Measurements from ENCODE around the gene PCNX2.
A peak's percentile ranks its signal among the peaks of the same experiment; 100 is the strongest.

The PCNX2 gene

DNA sequence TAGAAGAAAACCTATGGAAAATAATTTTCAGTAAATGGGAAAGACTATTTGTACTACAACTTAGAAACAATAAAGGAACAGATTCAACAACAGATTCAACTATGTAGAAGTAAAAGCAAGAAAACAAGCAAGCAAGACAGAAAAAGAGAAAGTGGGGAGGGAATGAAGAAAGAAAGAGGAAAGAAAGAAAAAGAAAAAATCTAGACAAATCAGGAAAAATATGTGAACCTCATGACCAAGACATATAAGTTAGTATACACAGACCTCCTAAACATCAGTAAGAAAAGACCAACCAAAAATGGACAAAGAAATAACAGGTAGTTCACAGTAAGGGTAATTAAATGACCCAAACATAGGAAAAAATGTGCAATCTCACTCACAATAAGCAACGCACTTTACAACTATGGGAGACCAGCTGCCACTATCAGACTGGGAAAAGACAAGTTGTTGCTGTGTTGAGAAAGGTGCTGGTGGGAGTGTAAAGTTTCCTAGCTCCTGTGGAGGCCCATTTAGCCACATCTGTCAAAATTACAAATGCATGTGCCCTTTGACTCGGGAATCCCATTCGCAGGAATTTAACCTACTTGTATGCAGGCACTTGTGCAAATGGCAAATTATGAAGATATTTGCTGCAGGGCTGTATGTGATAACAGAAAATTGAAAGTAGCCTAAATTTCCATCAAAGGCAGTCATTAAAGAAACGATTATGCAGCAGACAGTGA lies 18.1 kb upstream of the PCNX2 start:
- no peak for DNase-seq

DNA sequence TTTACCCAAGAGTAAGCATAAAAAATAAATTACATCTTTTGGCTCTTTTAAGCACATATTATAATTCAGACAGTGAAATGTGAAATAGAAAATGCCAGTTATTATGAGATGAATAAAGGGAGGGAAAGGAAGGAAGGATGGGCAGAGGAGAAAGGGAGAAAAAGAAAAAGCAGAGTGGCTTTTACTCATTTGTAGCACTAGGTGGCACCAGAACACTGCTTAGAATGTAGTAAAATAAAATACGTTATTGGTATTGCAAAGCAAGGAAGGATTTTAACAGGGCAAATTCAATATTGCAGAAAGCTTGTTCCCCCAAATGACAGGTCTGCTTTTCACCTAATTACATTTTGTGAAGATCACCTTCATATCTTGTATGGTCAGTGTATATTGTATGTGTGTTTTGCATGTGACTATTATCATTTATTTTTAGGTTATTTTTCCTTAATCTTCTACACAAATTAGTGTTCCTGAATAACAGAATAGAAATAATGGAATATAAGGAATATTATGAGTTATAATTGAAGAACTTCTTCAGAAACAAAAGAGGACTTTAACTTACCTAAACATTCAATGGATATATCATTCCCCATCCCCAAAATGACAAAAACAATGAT lies 9.1 kb upstream of the PCNX2 start:
- DNase-seq, result no peak

DNA sequence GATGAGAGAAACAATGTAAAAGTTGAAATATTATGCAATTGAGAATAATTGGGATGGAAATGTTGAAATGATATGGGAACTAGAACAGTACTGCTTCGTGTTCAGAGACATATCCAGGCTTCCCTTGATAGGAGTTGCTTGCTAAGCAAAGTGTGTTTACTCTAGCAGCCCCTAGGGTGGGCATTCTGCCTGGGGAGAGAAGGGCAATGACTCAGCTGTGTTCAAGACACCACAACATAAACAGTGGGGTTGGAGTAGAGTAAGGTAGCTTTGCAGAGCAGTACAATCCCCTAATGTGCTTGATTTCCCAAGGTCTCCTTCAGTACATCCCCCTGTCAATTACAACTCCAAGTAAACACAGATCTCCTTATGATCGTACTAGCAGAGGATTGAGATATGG lies 4.8 kb upstream of the PCNX2 start:
- DNase-seq, result no peak

GRCh38 chr1:233299450-233299849 lies 3.9 kb upstream of the PCNX2 start:
- no peak for DNase-seq

GRCh38 chr1:233295975-233296322 lies 424 bp upstream of the PCNX2 start:
- no peak for DNase-seq

GRCh38 chr1:233294913-233295236 lies 650 bp downstream of the PCNX2 start:
- no peak for DNase-seq

DNA sequence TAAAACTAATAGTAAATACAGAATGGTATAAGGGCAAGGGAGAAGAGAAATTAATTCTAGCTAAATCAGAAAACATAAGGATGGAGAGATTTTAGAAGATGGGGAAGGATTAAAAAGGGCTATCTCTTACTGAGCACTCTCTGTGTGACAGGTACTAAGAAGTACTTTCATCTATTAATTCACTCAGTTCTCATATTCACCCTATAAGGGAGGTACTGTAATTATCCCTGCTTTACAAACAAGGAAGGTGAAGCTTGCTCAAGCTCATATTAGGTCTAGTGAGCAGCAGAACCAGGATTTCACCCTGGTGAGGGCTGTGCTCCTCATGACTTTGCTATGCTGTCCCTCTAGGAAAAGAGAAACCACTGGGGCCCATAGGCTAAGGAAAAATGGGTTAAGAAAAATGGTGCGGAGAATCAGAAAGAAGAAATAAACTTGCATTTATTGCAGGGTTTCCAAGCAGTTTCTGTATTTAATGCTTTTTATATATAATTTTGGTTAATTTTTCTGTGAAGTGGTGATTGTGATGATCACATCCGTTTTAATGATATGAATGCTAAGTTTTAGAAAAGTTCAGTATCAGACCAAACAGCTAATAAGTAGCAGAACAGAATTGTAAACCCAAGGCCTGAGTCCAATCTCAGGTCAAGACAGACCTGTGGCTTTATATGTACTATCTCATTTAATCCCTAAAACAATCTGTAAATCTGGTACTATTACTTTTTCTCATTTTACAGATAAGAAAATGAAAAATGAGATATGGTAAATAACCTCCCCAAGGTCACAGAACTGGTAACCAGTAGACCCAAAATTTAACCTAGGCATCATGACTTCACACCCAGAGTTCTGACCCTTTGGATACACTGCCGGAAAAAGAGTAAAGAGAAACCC lies 1.7 kb downstream of the PCNX2 start:
- no peak for DNase-seq

- no peak for DNase-seq
Measured at GRCh38 chr1:233290396-233291034, 5.0 kb downstream of the PCNX2 start.

DNA sequence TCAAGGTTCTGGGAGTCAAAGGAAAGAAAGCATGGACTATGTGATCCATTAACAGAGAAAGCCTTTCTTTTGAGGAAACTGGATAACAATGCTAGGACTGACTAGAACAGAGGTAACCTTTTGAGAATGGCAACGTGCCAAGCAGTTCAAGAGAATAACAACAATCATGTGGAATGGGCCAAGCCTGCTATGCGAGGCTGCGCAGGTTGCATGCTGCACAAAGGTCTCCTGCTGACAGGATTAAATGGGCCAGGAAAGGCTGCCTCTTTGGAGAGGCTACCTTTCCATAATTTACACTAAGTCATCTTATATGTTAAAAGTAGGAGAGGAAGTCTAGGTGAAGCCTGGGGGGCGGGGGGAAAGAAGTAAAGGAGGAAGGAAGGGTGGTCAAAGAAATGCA lies 5.8 kb downstream of the PCNX2 start:
- DNase-seq, result no peak

DNA sequence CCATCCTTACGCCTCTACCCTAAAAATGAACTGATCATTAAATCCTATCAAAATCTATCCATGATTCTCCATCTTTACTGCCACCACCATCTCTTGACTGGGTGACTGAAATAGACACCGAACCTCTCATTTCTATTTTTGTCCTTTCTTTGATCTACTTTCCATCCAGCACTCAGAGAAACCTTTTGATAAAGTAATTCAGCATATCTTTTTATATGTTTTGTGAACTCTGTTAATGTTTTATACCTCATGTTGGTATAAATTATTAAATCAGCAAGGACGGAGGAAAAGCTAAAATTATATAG lies 13.0 kb downstream of the PCNX2 start:
- no peak for DNase-seq

DNA sequence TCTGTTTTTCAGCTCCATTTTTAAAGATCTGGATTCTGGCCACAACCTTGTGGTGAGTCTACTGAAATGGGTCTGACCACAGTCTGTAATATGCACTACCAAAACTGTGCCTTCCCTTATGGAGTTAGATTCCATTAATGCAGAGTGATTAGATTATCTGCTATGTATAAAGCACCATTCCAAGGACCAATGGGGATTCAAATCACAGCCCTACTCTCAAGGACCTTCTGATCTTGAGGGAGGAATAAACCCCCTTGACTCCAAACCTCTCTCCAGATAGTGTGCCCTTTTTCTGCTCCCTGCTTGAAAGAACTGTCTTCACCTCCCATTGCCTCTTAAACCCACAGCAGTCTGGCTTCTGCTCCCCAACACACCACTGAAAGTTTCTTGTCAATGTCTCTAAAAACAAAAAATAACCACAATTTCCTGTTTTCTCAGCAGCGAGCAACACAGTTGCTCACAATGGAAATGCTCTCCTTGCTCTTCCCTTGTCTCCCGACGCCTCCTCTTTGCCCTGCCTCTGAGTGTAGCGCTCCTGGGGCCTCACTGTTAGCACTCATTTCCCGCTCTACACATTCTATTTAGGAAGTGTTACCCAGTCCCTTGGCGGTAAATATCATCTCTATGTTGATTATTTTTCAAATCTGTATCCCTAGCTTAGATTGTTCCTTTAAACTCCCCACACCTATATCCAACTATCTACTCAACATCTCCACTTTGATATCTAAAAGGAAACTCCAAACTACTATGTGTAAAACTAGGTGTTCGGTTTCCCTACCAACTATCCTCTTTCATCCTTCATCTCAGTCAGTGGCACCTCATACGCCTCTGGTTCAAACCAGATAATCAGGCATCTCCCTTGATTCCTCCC lies 13.6 kb downstream of the PCNX2 start:
- DNase-seq, result peak; percentile 29

DNA sequence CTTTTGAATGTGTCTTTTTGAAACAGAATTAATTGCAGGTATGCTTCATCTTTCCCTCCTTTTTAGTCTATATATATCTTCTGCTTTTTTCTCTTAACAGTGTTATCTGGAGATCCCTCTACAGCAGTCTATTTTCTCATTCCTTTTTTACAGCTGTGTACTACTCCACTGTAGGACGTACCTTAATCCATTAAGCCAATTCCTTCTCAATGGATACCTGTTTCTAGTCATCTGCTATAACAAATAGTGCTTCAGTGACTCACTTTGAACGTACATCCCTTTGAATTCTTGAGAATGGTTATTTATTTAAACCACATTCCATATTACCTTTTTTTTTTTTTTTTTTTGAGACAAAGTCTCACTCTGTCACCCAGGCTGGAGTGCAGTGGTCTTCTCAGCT lies 15.6 kb downstream of the PCNX2 start:
- no peak for DNase-seq

- no peak for DNase-seq
Measured at GRCh38 chr1:233278631-233279030, 16.9 kb downstream of the PCNX2 start.

DNA sequence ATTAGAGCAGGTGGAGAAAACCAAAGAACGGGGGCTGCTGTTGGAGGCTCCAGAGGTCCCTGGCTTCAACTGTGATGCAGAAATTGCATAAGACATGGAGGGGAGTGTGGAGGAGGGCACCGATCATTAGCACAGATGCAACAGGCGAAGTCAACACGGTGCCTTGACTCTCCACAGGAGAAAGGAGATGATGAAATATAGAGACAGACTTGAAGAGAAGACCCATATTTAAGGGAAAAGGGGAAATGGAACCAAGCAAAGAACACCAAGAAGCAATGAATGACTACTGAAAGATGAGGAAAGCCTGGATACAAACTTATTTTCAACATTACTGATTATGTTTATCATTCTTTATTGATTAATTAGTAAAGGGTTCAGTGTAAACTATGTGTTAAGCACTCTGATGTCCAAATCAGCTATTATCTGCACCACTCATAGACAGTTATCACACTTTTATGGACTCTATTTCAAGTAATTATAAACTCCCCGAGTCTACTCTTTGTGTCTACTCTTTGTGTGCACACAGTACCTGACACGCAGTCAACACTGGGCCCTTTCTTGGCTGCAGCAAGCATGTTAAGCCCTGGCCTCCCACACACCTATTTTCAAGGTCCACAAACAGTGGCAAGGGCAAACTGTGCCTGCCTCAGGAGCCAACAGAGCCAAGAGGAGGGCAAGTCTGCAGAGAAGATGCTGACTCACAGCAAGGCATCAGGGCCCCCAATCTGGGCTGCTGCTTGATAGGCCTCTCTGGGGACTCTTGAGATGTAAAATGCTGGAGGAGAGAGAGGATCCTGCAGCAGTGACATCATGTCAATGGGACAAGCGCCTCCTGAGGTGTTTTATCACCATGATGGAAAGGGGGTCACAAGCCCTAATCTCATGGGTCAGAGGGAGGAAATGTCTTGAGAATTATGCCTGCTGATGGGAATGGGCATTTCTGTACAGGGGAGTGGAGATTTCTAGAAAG lies 17.6 kb downstream of the PCNX2 start:
- DNase-seq, result no peak

DNA sequence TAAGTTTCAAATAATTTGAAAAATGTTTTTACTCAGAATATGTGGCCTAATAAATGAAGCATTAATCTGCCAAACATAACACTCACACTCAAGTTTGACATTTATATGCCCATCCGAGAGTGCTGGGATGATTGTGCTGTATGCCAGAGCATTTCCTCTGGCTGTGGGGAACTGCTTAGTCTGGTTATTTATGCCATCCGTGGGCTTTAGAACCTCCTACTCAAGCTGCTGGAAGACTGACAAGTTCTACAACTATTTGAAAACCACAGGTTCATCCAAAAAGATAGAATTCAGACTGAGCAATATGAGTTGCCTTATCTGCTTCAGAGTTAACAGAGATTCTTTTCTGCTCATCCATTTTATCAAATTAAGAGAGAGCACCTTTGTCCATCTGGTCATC lies 25.9 kb downstream of the PCNX2 start:
- no peak for DNase-seq

GRCh38 chr1:233268389-233269022 lies 27.0 kb downstream of the PCNX2 start:
- DNase-seq, result no peak

GRCh38 chr1:233261695-233262094 lies 33.8 kb downstream of the PCNX2 start:
- no peak for DNase-seq

- DNase-seq, result no peak
Measured at GRCh38 chr1:233261206-233261605, 34.3 kb downstream of the PCNX2 start.

DNA sequence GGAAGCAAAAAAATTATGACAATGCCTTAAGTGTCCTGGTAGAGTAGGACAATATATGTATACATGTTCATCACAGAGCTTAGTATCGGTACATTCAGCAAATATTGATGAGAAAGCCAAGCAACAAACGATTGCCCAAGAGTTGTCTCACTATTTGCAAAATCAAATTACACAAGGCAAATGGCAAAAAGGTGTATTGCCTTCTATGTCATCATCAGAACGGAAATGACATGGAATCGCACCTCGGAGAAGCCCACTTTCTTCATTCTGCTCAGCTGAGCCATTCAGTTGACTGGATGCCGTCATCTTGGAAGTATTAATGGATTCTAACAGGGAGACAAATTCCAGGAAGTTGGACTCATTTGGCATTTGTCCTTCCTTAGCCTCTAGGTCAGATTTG lies 37.7 kb downstream of the PCNX2 start:
- DNase-seq, result no peak

GRCh38 chr1:233256789-233257188 lies 38.7 kb downstream of the PCNX2 start:
- DNase-seq, result no peak

- DNase-seq, result no peak
Measured at GRCh38 chr1:233256191-233256590, 39.3 kb downstream of the PCNX2 start.

All from stimulated activated CD8-positive, alpha-beta memory T cell treated with anti-CD3 and anti-CD28 coated beads, Interleukin-4, amount 100 ng/mL, for 48 hours (primary cell).